Activated T-cell treated with anti-CD3 and anti-CD28 coated beads, Interleukin-2, amount 50 U/mL, for 72 hours (primary cell): ENCODE measurements around the gene RALY. TPM values are rescaled to one million over a fixed set of nuclear protein-coding genes. Genes with fewer than 3 reads are reported as not detected.
"Not testable (repeated sequence)": the region's sequence is repeated elsewhere in the genome, so short reads cannot be mapped to it uniquely, and the experiment has no call there.

Source experiments
- ATAC-seq, 2 donors: fragments of 150-1000 bp; cut with Tn5 transposase; replicated peaks in 1 of 2; 2 replicates each; pipeline ENCODE4 v1.10.0; 2021; ENCODE audit warnings: moderate library complexity in 2 of 2, mild to moderate bottlenecking in 1 of 2
- DNase-seq, 2 donors: peaks; one replicate each; pipeline ENCODE4 v3.0.0; 2021 to 2022; ENCODE audit warnings: mixed read lengths in 1 of 2
- H3K27ac Mint-ChIP-seq: one replicate; pipeline ENCODE4 v1.8.0; 2022; ENCODE audit warnings: mild to moderate bottlenecking, moderate library complexity, mixed read lengths
- H3K27me3 Mint-ChIP-seq: one replicate; pipeline ENCODE4 v1.8.0; 2022; ENCODE audit warnings: low read depth, mixed read lengths
- H3K36me3 Mint-ChIP-seq, 2 donors: one replicate each; pipeline ENCODE4 v1.8.0; 2022; ENCODE audit warnings: mixed read lengths in 2 of 2, mild to moderate bottlenecking in 1 of 2; ENCODE audit not compliant: insufficient read depth in 2 of 2
- H3K4me1 Mint-ChIP-seq: one replicate; pipeline ENCODE4 v1.8.0; 2022; ENCODE audit warnings: low read depth, mixed read lengths
- H3K4me3 Mint-ChIP-seq, 2 donors: one replicate each; pipeline ENCODE4 v1.8.0; 2022; ENCODE audit warnings: mild to moderate bottlenecking in 2 of 2, mixed read lengths in 2 of 2, moderate library complexity in 2 of 2
- H3K9me3 Mint-ChIP-seq, 2 donors: one replicate each; pipeline ENCODE4 v1.8.0; 2022; ENCODE audit warnings: mixed read lengths in 2 of 2
- total RNA-seq, 2 donors: library from RNA; stranded (reverse); gene quantifications; one replicate each; pipeline ENCODE4 v1.2.3, GENCODE V29; 2022

Gene RALY
- total RNA-seq, 2 donors from 2014 or later = 148 to 164 TPM

DNA sequence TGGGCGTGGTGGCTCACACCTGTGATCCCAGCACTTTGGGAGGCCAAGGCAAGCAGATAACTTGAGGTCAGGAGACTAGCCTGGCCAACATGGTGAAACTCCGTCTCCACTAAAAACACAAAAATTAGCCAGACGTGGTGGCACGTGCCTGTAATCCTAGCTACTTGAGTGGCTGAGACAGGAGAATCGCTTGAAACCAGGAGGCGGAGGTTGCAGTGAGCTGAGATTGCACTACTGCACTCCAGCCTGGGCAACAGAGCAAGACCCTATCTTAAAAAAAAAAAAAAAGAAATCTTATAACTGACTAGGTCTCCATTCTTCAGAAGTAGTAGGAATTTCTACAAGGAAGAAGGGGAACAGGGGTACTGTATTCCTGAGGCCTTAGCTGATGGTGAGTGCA lies 34.3 kb downstream of the RALY start:
- not testable (repeated sequence) for H3K4me3 Mint-ChIP-seq, DNase-seq, H3K27ac Mint-ChIP-seq, ATAC-seq, H3K27me3 Mint-ChIP-seq, H3K36me3 Mint-ChIP-seq, H3K9me3 Mint-ChIP-seq
- peaks cover 54% of the 10 kb centered on the region for H3K4me1 Mint-ChIP-seq

DNA sequence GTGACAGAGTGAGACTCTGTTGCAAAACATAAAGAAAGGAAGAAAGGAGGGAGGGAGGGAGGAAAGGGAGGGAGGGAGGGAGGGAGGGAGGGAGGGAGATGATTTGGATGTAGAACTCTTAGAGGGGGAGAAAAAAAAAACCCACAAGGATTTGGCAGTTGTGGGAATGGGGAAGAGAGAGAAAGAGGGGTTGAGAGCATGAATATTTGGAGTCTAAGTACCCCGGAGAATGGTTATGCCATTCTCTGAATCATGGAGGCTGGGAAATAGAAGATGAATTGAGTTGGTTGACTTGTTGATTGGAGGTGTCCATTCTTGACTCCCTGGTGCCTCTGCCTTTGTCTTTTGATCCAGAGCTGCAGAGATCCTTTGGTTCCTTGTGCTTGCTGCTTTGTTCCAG lies 35.7 kb downstream of the RALY start:
- peaks cover 46% of the 10 kb centered on the region for H3K4me1 Mint-ChIP-seq
- ATAC-seq (no peak), DNase-seq (no peak)
- no peaks in the 10 kb centered on the region for H3K27me3 Mint-ChIP-seq
- no peaks in the 10 kb centered on the region for H3K9me3 Mint-ChIP-seq
- no peak overlapping the region for H3K4me3 Mint-ChIP-seq
- peaks cover 0 to 4% of the 10 kb centered on the region in 2 donors for H3K36me3 Mint-ChIP-seq
- no peak overlapping the region for H3K27ac Mint-ChIP-seq

DNA sequence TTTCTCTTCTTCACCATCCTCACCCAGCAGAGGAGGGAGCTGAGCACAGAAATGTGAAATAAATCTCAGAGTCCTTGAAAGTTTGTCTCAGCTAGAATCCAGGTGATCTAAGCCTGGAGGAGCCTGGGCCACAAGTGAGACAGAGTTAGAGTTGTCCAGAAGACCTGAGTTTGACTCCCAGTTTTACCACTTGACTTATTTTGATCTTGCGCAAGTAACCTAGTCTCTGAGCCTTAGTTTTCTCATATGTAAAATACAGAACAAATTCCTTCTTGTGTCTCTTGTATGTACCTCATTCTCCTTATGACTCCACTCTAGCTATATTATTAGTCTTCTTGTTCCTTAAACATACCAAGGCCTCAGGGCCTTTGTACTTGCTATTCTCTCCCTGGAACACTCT lies 36.7 kb downstream of the RALY start:
- DNase-seq (no peak), ATAC-seq (no peak)
- H3K36me3 Mint-ChIP-seq = peaks cover 0 to 4% of the 10 kb centered on the region in 2 donors
- no peaks in the 10 kb centered on the region for H3K9me3 Mint-ChIP-seq
- peaks cover 37% of the 10 kb centered on the region for H3K4me1 Mint-ChIP-seq
- peak overlapping the region; percentile 49 for H3K27ac Mint-ChIP-seq
- no peak overlapping the region for H3K4me3 Mint-ChIP-seq
- H3K27me3 Mint-ChIP-seq = no peaks in the 10 kb centered on the region

DNA sequence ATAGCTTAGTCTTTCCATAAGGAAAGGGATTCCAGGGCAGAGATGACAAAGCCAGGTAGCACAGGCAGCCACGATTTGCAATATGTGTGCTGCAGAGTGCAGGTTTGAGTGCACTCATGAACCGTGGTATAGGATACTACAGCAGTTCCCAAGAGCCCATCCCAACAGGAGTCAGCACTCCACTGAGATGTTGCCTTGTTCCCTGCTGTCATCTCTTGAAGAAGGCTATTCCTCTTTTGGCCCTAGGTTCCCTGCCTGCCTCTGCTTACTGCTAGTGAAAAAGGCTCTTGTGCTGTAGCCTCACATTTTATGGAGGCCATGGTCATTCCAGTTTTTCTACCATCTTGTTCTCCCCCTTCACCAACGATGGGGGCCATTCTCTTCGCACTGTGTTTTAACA lies 40.2 kb downstream of the RALY start:
- Mint-ChIP-seq H3K9me3 (no peaks in the 10 kb centered on the region), H3K4me3 (no peak overlapping the region)

DNA sequence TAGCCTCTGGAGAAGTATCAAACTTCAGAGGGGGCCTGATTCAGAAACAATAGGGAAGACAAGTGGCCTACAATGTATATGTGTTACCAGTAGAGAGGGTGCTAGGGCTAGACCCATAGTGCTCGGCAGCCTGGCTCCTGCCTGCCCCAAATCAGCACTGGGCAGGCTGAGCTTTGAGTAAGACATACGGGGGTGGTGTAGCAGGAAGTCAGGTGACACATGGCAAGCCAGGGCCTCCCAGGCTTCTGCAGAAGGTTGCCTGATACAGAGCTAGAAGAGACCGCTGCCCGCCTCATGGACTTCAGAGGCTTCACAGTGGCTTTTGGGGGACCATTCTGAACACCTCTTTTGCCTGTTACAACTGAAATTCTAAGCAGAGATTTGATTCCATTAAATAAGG lies 43.4 kb downstream of the RALY start:
- Mint-ChIP-seq H3K27ac (peak overlapping the region; percentile 71), H3K36me3 (peaks cover 0 to 4% of the 10 kb centered on the region in 2 donors), H3K27me3 (no peaks in the 10 kb centered on the region), H3K4me3 (peak overlapping the region; percentile 53 to 71), H3K9me3 (no peaks in the 10 kb centered on the region), H3K4me1 (peaks cover 57% of the 10 kb centered on the region)
- ATAC-seq = peak; percentile 99 to 100
- peak; percentile 62 to 69 for DNase-seq

More for the DNA sequence above, 40.2 kb downstream of the RALY start:
- Mint-ChIP-seq H3K27me3 (no peaks in the 10 kb centered on the region), H3K36me3 (peaks cover 0 to 4% of the 10 kb centered on the region in 2 donors), H3K4me1 (peaks cover 44% of the 10 kb centered on the region), H3K27ac (no peak overlapping the region)
- ATAC-seq = no peak
- no peak for DNase-seq

DNA sequence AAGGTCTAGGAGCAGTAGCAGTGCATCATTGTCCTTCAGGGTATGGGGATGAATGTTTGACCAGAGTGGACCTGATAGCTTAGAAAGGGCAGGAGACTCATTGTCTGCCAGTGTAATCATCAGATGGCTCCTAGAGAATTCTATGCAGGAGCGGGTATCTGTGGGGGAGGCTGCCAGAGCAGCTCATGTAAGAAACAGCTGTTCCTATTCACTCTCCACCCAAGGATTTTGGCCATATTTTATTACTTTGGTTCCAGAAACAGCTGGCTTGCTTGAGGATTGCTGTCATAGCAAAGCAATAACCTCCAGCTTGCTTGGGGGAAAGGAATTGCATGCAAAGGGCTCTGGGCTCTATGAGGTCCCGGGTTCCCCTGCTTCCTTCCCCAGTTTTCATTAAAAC lies 44.1 kb downstream of the RALY start:
- ATAC-seq = no peak
- Mint-ChIP-seq H3K27me3 (no peaks in the 10 kb centered on the region), H3K9me3 (no peaks in the 10 kb centered on the region), H3K4me3 (no peak overlapping the region), H3K4me1 (peaks cover 60% of the 10 kb centered on the region), H3K36me3 (peaks cover 0 to 3% of the 10 kb centered on the region in 2 donors), H3K27ac (peak overlapping the region; percentile 11)
- no peak for DNase-seq

DNA sequence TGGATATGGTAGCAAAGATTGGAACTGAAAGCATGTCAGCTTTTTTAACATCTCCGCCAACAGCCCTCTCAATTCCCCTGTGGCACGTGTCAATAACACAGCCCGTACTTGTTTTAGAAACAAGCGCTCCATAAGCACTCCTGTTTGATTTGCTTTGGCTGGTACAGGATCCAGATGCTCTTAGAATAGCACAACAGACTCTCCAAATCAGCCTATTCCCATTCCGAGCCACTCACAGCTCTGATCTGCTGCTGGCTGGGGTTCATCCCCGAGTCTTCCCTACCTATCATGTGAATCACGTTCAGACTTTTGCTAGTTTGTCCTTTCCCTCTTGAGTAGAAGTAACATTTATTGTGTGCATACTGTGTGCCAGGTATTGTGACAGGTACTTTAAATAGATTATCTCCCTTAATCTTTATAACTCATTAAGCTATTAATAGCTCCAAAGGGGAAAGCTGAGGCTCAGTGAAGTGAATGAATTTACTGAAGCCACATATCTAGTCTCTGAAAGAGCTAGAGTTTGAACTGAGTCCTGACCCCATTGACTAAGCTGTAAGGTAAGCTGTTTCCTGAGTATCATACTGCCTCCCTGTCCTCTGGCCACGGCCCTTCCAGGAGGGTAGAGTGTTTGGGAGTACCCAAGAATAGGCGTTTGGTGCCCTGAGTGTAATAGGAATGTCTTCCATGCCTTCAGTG lies 46.7 kb downstream of the RALY start:
- H3K4me1 Mint-ChIP-seq = peaks cover 67% of the 10 kb centered on the region

DNA sequence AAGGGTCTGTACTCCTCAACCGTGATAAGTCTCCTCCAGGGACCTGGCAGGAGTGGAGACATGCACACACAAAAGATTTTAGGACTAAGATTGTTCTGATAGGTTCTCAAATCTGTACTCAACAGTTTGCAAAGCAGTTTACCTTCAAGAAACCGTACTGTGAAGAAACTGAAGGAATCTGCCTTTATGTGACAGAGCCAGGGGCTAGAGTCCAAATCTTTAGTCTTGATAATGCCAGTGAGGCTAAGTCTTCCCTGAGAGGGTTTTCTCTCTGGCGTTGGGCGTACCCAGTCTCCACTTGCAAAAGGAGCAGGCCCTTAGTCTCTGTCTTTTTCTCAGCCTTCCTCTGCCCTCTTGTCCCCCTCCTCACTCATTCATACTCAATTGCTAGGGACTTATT lies 47.5 kb downstream of the RALY start:
- ATAC-seq = no peak
- Mint-ChIP-seq H3K27ac (peak overlapping the region; percentile 21), H3K9me3 (no peaks in the 10 kb centered on the region), H3K36me3 (no peaks in the 10 kb centered on the region), H3K4me1 (peaks cover 60% of the 10 kb centered on the region), H3K4me3 (no peak overlapping the region), H3K27me3 (no peaks in the 10 kb centered on the region)
- no peak for DNase-seq

More for the DNA sequence above, 46.7 kb downstream of the RALY start:
- no peak for ATAC-seq
- H3K4me3 Mint-ChIP-seq = no peak overlapping the region
- no peaks in the 10 kb centered on the region for H3K36me3 Mint-ChIP-seq
- H3K27me3 Mint-ChIP-seq = no peaks in the 10 kb centered on the region
- H3K27ac Mint-ChIP-seq = no peak overlapping the region
- H3K9me3 Mint-ChIP-seq = no peaks in the 10 kb centered on the region
- DNase-seq = no peak

DNA sequence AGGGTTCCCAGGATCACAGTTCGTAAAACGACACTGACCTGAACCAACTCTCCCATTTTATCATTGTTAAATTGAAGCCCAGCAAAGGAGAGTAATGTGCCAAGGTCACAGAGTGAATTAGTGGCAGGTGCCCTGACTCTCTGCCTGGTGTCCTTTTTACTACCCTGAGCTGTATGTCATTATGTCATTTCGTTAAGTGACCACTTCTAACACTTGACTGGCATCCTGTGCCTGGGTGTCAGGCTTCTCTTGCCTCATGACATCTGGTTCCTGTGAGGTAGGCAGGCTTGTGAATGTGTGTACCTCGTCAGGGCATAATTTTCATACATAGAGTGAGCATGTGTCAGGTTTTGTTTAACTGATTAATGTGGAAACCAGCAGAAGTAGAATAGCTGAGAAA lies 48.6 kb downstream of the RALY start:
- Mint-ChIP-seq H3K4me3 (no peak overlapping the region), H3K27me3 (no peaks in the 10 kb centered on the region), H3K36me3 (no peaks in the 10 kb centered on the region), H3K27ac (peak overlapping the region; percentile 29), H3K9me3 (no peaks in the 10 kb centered on the region), H3K4me1 (peaks cover 49% of the 10 kb centered on the region)
- no peak for DNase-seq
- no peak for ATAC-seq

DNA sequence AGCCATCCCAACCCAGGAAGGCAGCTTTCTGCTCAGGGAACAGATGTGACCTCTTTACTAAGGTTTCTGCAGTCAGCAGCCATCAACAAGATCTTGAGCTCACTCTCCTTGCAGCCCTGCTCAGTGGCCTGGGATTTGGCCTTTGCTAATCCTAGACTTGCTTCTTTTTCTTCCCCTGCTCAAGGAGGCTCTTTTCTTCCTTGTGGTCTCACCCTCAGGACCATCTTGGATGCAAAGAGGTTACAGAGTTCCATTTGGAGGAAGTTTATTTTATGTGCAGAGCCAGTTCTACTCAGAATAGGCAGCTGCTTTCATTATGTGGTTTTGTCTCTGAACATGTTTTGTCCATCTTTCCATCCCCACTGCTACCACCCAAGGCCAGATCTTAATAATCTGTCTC lies 49.3 kb downstream of the RALY start:
- no peaks in the 10 kb centered on the region for H3K9me3 Mint-ChIP-seq
- ATAC-seq (no peak), DNase-seq (no peak)
- H3K36me3 Mint-ChIP-seq = no peaks in the 10 kb centered on the region
- peaks cover 43% of the 10 kb centered on the region for H3K4me1 Mint-ChIP-seq
- H3K27me3 Mint-ChIP-seq = no peaks in the 10 kb centered on the region
- no peak overlapping the region for H3K4me3 Mint-ChIP-seq
- no peak overlapping the region for H3K27ac Mint-ChIP-seq

DNA sequence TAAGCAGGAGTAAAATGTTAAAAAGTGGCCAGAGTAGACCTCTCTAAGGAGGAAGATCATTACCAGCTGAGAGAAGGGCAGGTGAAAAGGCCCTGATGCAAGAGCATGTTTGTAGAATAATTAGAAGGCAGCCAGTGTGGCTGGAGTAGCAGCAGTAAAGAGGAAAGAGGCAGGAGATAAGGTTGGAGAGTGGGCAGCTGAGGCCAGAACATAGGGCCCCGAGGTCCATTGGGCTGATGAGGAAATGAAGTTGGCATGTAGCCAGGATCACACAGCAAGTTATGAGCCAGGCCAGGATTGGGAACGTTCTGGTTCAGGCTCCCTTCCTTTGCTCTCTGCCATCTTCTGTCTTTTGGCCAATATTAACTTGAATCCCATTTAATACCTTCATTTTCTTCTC lies 51.6 kb downstream of the RALY start:
- peaks cover 49% of the 10 kb centered on the region for H3K4me1 Mint-ChIP-seq
- ATAC-seq = no peak
- H3K4me3 Mint-ChIP-seq = no peak overlapping the region
- H3K9me3 Mint-ChIP-seq = no peaks in the 10 kb centered on the region
- no peaks in the 10 kb centered on the region for H3K36me3 Mint-ChIP-seq
- no peak for DNase-seq
- no peaks in the 10 kb centered on the region for H3K27me3 Mint-ChIP-seq
- H3K27ac Mint-ChIP-seq = no peak overlapping the region

DNA sequence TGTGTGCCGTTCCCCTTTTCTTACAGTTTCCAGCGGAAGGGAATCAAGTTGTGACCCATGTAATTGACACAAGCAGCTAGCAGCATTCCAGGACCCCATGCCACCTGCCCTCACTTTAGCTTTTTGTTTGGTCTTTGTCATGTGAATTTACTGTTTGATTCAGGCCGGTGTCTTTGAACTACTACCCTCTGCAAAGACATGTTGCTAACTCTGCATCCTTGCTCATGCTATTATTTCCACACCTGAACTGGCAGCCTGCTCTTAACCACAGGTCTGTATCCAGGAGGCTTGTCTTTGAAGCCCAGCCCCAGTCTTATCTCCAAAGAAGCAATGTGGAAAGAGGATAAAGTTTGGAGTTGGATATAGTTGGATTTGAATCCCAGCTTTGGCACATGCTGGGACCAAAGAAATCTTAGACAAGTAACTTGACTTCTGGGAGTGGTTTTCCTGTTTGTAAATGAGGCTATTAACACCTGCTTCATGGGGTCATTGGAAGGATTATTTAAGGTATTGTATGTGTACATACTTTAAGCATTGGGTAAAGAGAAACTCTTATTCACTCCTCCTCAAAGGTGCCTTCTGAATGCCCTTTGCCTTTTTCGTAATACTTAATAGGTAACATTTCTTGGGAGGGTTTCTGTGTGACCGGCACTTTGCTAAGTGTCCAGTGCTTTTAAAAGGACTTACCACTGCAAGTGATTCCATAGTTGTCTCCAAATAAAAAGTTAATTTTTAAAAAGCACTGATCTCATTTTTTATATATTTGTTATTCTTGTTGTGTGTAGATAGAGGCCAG lies 52.4 kb downstream of the RALY start:
- H3K36me3 Mint-ChIP-seq = no peaks in the 10 kb centered on the region
- H3K4me3 Mint-ChIP-seq = no peak overlapping the region
- no peaks in the 10 kb centered on the region for H3K9me3 Mint-ChIP-seq
- H3K27ac Mint-ChIP-seq = no peak overlapping the region
- ATAC-seq = no peak
- no peak for DNase-seq
- H3K4me1 Mint-ChIP-seq = peaks cover 41% of the 10 kb centered on the region
- H3K27me3 Mint-ChIP-seq = no peaks in the 10 kb centered on the region

DNA sequence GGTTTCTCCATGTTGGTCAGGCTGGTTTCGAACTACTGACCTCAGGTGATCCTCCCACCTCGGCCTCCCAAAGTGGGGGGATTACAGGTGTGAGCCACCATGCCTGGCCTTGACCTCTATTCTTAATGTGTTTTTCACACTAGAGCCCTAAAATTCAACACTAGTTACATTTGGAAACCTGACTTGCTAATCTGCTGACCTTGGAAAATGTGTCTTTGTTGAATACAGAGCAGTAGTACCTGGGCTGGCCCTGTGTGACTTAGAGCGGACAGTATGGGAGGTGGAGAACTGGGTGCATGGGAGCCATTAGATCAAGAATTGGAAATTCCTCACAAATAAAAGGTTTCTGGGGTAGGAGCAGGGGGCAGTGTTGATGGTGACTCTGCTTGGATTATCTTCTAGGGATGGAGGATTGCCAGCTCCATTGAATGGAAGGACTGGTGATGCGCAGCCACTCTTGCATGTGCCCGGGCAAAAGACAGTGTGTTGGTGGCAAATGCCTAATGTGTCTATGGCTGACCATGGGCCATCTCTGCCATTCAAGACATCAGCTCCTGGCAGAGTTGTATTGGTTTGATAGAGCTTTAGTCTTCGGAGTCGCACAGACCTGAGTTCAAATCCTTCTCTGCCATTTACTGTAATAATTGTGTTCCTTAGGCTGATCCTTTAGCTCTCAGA lies 53.4 kb downstream of the RALY start:
- Mint-ChIP-seq H3K27me3 (no peaks in the 10 kb centered on the region), H3K36me3 (no peaks in the 10 kb centered on the region), H3K4me1 (peaks cover 41% of the 10 kb centered on the region), H3K27ac (no peak overlapping the region), H3K4me3 (no peak overlapping the region), H3K9me3 (no peaks in the 10 kb centered on the region)
- DNase-seq (no peak), ATAC-seq (no peak)
